Trophoblast cell (in vitro differentiated cells and primary cell): ENCODE measurements around the gene AGTPBP1.

Source experiments
- DNase-seq, 2 donors: peaks; one replicate each; pipeline ENCODE4 v3.0.0-alpha.2; 2016
- H2AFZ ChIP-seq: 2 replicates; pipeline ENCODE4 v1.6.1; 2013; ENCODE audit warnings: low read length, moderate library complexity, mild to moderate bottlenecking; ENCODE audit not compliant: insufficient read depth, poor library complexity
- H2AK5ac ChIP-seq: 2 replicates; pipeline ENCODE4 v1.6.1; 2013; ENCODE audit warnings: mild to moderate bottlenecking, low read length
- H2BK120ac ChIP-seq: 2 replicates; pipeline ENCODE4 v1.6.1; 2013; ENCODE audit warnings: low read length, mild to moderate bottlenecking, moderate library complexity; ENCODE audit not compliant: insufficient read depth, poor library complexity
- H2BK12ac ChIP-seq: 2 replicates; pipeline ENCODE4 v1.6.1; 2013; ENCODE audit warnings: mild to moderate bottlenecking, low read length, moderate library complexity
- H2BK5ac ChIP-seq: 2 replicates; pipeline ENCODE4 v1.6.1; 2013; ENCODE audit warnings: low read length, low read depth, moderate library complexity, mild to moderate bottlenecking; ENCODE audit not compliant: poor library complexity
- H3K14ac ChIP-seq: 2 replicates; pipeline ENCODE4 v1.6.1; 2013; ENCODE audit warnings: mild to moderate bottlenecking, low read length
- H3K18ac ChIP-seq: 2 replicates; pipeline ENCODE4 v1.6.1; 2013; ENCODE audit warnings: mild to moderate bottlenecking, low read length
- H3K23ac ChIP-seq: 2 replicates; pipeline ENCODE4 v1.6.1; 2013; ENCODE audit warnings: low read length
- H3K27ac ChIP-seq: 2 replicates; pipeline ENCODE4 v1.5.1; 2013; ENCODE audit warnings: low read depth, mild to moderate bottlenecking, inconsistent platforms, low read length, moderate library complexity
- H3K27me3 ChIP-seq: 2 replicates; pipeline ENCODE4 v1.6.1; 2013; ENCODE audit warnings: inconsistent platforms, mild to moderate bottlenecking, low read length, moderate library complexity; ENCODE audit not compliant: insufficient read depth
- H3K36me3 ChIP-seq, 2 experiments: 1 replicate in 1 of 2; 2 replicates in 1 of 2; pipeline ENCODE4 v1.6.1; 2013; ENCODE audit warnings: low read length in 2 of 2, mild to moderate bottlenecking in 2 of 2, moderate library complexity in 1 of 2; ENCODE audit not compliant: insufficient read depth in 2 of 2, control insufficient read depth in 1 of 2
- H3K4ac ChIP-seq: 2 replicates; pipeline ENCODE4 v1.6.1; 2013; ENCODE audit warnings: low read depth, mild to moderate bottlenecking, low read length, moderate library complexity
- H3K4me1 ChIP-seq, 2 experiments: 1 replicate in 1 of 2; 2 replicates in 1 of 2; pipeline ENCODE4 v1.6.1; 2013; ENCODE audit warnings: low read length in 2 of 2, mild to moderate bottlenecking in 2 of 2, moderate library complexity in 1 of 2; ENCODE audit not compliant: insufficient read depth in 2 of 2, control insufficient read depth in 1 of 2
- H3K4me2 ChIP-seq: 2 replicates; pipeline ENCODE4 v1.6.1; 2013; ENCODE audit warnings: inconsistent platforms, mild to moderate bottlenecking, low read length, moderate library complexity
- H3K4me3 ChIP-seq: 2 replicates; pipeline ENCODE4 v1.5.1; 2013; ENCODE audit warnings: mild to moderate bottlenecking, low read depth, low read length, inconsistent platforms
- H3K79me1 ChIP-seq: one replicate; pipeline ENCODE4 v1.6.1; 2013; ENCODE audit warnings: low read length
- H3K79me2 ChIP-seq: 2 replicates; pipeline ENCODE4 v1.6.1; 2013; ENCODE audit warnings: low read length, mild to moderate bottlenecking; ENCODE audit not compliant: control insufficient read depth, insufficient read depth, poor library complexity
- H3K9ac ChIP-seq: 2 replicates; pipeline ENCODE4 v1.6.1; 2013; ENCODE audit warnings: mild to moderate bottlenecking, low read length
- H3K9me3 ChIP-seq: 2 replicates; pipeline ENCODE4 v1.6.1; 2013; ENCODE audit warnings: low read depth, mild to moderate bottlenecking, control low read depth, inconsistent platforms, low read length; ENCODE audit not compliant: insufficient read depth
- H4K12ac ChIP-seq: 2 replicates; pipeline ENCODE4 v1.6.1; 2013; ENCODE audit warnings: low read depth, mild to moderate bottlenecking, low read length, moderate library complexity
- H4K8ac ChIP-seq: 2 replicates; pipeline ENCODE4 v1.6.1; 2013; ENCODE audit warnings: low read depth, mild to moderate bottlenecking, low read length, moderate library complexity
- H4K91ac ChIP-seq: one replicate; pipeline ENCODE4 v1.6.1; 2013; ENCODE audit warnings: low read depth, mild to moderate bottlenecking, low read length, moderate library complexity
- WGBS: extraction: QIAGEN DNeasy Blood & Tissue Kit; methylation state at CpG from one replicate; pipeline ENCODE4 v1.1.7; 2013; ENCODE audit warnings: missing lambda C conversion rate; ENCODE audit not compliant: insufficient read length, insufficient coverage; ENCODE audit errors: extremely low coverage; 5-methylcytosine and 5-hydroxymethylcytosine counted together

AGTPBP1 gene

GRCh38 chr9:85527331-85528020, 214.3 kb downstream of the AGTPBP1 start:
- H2BK12ac ChIP-seq: no peak overlapping the region
- H3K9me3 ChIP-seq: no peaks in the 10 kb centered on the region
- no peak overlapping the region for H4K12ac ChIP-seq
- peaks cover 4% of the 10 kb centered on the region for H3K27me3 ChIP-seq
- no peak overlapping the region for H4K8ac ChIP-seq
- peaks cover 9 to 12% of the 10 kb centered on the region in 2 experiments for H3K4me1 ChIP-seq
- no peak overlapping the region for H3K4me2 ChIP-seq
- peak overlapping the region; percentile 1 for H3K27ac ChIP-seq
- H3K14ac ChIP-seq: no peak overlapping the region
- no peak overlapping the region for H3K4ac ChIP-seq
- H3K9ac ChIP-seq: no peak overlapping the region
- no peak overlapping the region for H2AFZ ChIP-seq
- no peak overlapping the region for H4K91ac ChIP-seq
- H3K18ac ChIP-seq: no peak overlapping the region
- H2AK5ac ChIP-seq: no peak overlapping the region
- H3K79me1 ChIP-seq: peaks cover 3% of the 10 kb centered on the region
- no CpG with 5 or more reads among the region's 4 CpGs for WGBS
- H2BK5ac ChIP-seq: no peak overlapping the region
- H3K36me3 ChIP-seq: no peaks in the 10 kb centered on the region
- no peak overlapping the region for H3K4me3 ChIP-seq
- no peak for DNase-seq
- no peak overlapping the region for H2BK120ac ChIP-seq
- peaks cover 3% of the 10 kb centered on the region for H3K79me2 ChIP-seq
- no peak overlapping the region for H3K23ac ChIP-seq

GRCh38 chr9:85524531-85524930, 217.2 kb downstream of the AGTPBP1 start:
- peaks cover 3% of the 10 kb centered on the region for H3K79me1 ChIP-seq
- no peak overlapping the region for H2AK5ac ChIP-seq
- no CpG with 5 or more reads among the region's 2 CpGs for WGBS
- H3K14ac ChIP-seq: no peak overlapping the region
- H2BK12ac ChIP-seq: no peak overlapping the region
- no peak overlapping the region for H3K4ac ChIP-seq
- peaks cover 3% of the 10 kb centered on the region for H3K9me3 ChIP-seq
- H3K23ac ChIP-seq: no peak overlapping the region
- H3K9ac ChIP-seq: no peak overlapping the region
- no peak overlapping the region for H3K4me3 ChIP-seq
- no peaks in the 10 kb centered on the region for H3K36me3 ChIP-seq
- no peak overlapping the region for H4K91ac ChIP-seq
- no peak overlapping the region for H2BK5ac ChIP-seq
- DNase-seq: no peak
- no peak overlapping the region for H3K27ac ChIP-seq
- peaks cover 4% of the 10 kb centered on the region for H3K27me3 ChIP-seq
- H2BK120ac ChIP-seq: no peak overlapping the region
- H3K79me2 ChIP-seq: peaks cover 3% of the 10 kb centered on the region
- H3K18ac ChIP-seq: no peak overlapping the region
- no peak overlapping the region for H4K12ac ChIP-seq
- no peak overlapping the region for H4K8ac ChIP-seq
- H3K4me1 ChIP-seq: peaks cover 14 to 15% of the 10 kb centered on the region in 2 experiments
- H2AFZ ChIP-seq: no peak overlapping the region
- H3K4me2 ChIP-seq: no peak overlapping the region

- Histone ChIP-seq H2BK12ac (no peak overlapping the region), H2AFZ (no peak overlapping the region), H3K4me2 (peak overlapping the region; percentile 89), H3K14ac (no peak overlapping the region), H4K91ac (no peak overlapping the region), H3K27me3 (peaks cover 4% of the 10 kb centered on the region), H3K36me3 (no peaks in the 10 kb centered on the region), H2AK5ac (no peak overlapping the region), H2BK120ac (no peak overlapping the region), H3K79me1 (peaks cover 3% of the 10 kb centered on the region), H2BK5ac (no peak overlapping the region), H3K79me2 (peaks cover 3% of the 10 kb centered on the region), H3K18ac (no peak overlapping the region), H3K4me3 (no peak overlapping the region), H4K8ac (no peak overlapping the region), H3K27ac (no peak overlapping the region), H3K23ac (no peak overlapping the region), H3K9ac (no peak overlapping the region), H3K4ac (no peak overlapping the region), H4K12ac (no peak overlapping the region), H3K9me3 (peaks cover 3% of the 10 kb centered on the region), H3K4me1 (peaks cover 10 to 11% of the 10 kb centered on the region in 2 experiments)
- no CpG with 5 or more reads among the region's 9 CpGs for WGBS
- no peak for DNase-seq
Observed at GRCh38 chr9:85523202-85523601, 218.6 kb downstream of the AGTPBP1 start.

- Histone ChIP-seq H3K14ac (peak overlapping the region; percentile 30), H3K79me1 (peaks cover 3% of the 10 kb centered on the region), H2BK12ac (peak overlapping the region; percentile 37), H4K12ac (no peak overlapping the region), H3K4me3 (peak overlapping the region; percentile 66), H2AFZ (peak overlapping the region; percentile 66), H3K4me1 (peaks cover 5 to 8% of the 10 kb centered on the region in 2 experiments), H3K4me2 (peak overlapping the region; percentile 89), H3K79me2 (peaks cover 3% of the 10 kb centered on the region), H3K9ac (no peak overlapping the region), H2AK5ac (no peak overlapping the region), H3K27ac (no peak overlapping the region), H3K9me3 (peaks cover 3% of the 10 kb centered on the region), H4K8ac (peak overlapping the region; percentile 63), H3K36me3 (no peaks in the 10 kb centered on the region), H3K18ac (peak overlapping the region; percentile 46), H3K23ac (no peak overlapping the region), H3K4ac (no peak overlapping the region), H2BK5ac (no peak overlapping the region), H4K91ac (no peak overlapping the region), H3K27me3 (peaks cover 4% of the 10 kb centered on the region), H2BK120ac (peak overlapping the region; percentile 5)
- DNase-seq: peak in 1 of 2 donors; percentile 34
- no CpG with 5 or more reads among the region's 55 CpGs for WGBS
Observed at GRCh38 chr9:85522459-85523092, 219.2 kb downstream of the AGTPBP1 start.
